ENCODE measurements around the gene KLHL4. TPM values are rescaled to one million over a fixed set of nuclear protein-coding genes. Genes with fewer than 3 reads are reported as not detected.
"Not testable (repeated sequence)": the region's sequence is repeated elsewhere in the genome, so short reads cannot be mapped to it uniquely, and the experiment has no call there.

Gene KLHL4
- total RNA-seq, 1 donor from 2014 or later: 5.2 TPM

GRCh38 chrX:87636533-87636932 is 118.9 kb downstream of the KLHL4 start:
- no peaks in the 10 kb centered on the region for H3K27me3 ChIP-seq (ENCODE audit: control insufficient read depth in 3 of 3, insufficient read depth in 3 of 3, low read length in 3 of 3)
- H3K9ac ChIP-seq (ENCODE audit: low read depth in 1 of 3, low read length in 3 of 3): no peak overlapping the region
- H3K36me3 ChIP-seq (ENCODE audit: control insufficient read depth in 3 of 3, insufficient read depth in 3 of 3, low read length in 3 of 3): no peaks in the 10 kb centered on the region

GRCh38 chrX:87641439-87641838 is 123.8 kb downstream of the KLHL4 start:
- H3K27ac ChIP-seq (ENCODE audit: low read depth, low read length); H3K36me3 ChIP-seq (ENCODE audit: control insufficient read depth in 3 of 3, insufficient read depth in 3 of 3, low read length in 3 of 3); H3K9ac ChIP-seq (ENCODE audit: low read depth in 1 of 3, low read length in 3 of 3); H3K9me3 ChIP-seq (ENCODE audit: control insufficient read depth in 3 of 3, low read length in 3 of 3); H3K4me1 ChIP-seq (ENCODE audit: control insufficient read depth in 3 of 3, insufficient read depth in 3 of 3, low read length in 3 of 3); H3K27me3 ChIP-seq (ENCODE audit: control insufficient read depth in 3 of 3, insufficient read depth in 3 of 3, low read length in 3 of 3); H3K4me3 ChIP-seq (ENCODE audit: low read length in 3 of 3): not testable (repeated sequence)

More at GRCh38 chrX:87636533-87636932, 118.9 kb downstream of the KLHL4 start:
- Histone ChIP-seq H3K4me1 (ENCODE audit: control insufficient read depth in 3 of 3, insufficient read depth in 3 of 3, low read length in 3 of 3) (no peaks in the 10 kb centered on the region), H3K4me3 (ENCODE audit: low read length in 3 of 3) (no peak overlapping the region), H3K9me3 (ENCODE audit: control insufficient read depth in 3 of 3, low read length in 3 of 3) (no peaks in the 10 kb centered on the region), H3K27ac (ENCODE audit: low read depth, low read length) (no peak overlapping the region)

- peaks cover 0 to 3% (median 0%) of the 10 kb centered on the region in 3 donors for H3K9me3 ChIP-seq (ENCODE audit: control insufficient read depth in 3 of 3, low read length in 3 of 3)
- H3K4me1 ChIP-seq (ENCODE audit: control insufficient read depth in 3 of 3, insufficient read depth in 3 of 3, low read length in 3 of 3): no peaks in the 10 kb centered on the region
These were observed 144.2 kb downstream of the KLHL4 start for GRCh38 chrX:87661761-87662160.

GRCh38 chrX:87663421-87663820 is 145.8 kb downstream of the KLHL4 start:
- Histone ChIP-seq H3K9me3 (ENCODE audit: control insufficient read depth in 3 of 3, low read length in 3 of 3) (no peaks in the 10 kb centered on the region), H3K27ac (ENCODE audit: low read depth, low read length) (no peak overlapping the region), H3K4me3 (ENCODE audit: low read length in 3 of 3) (no peak overlapping the region), H3K27me3 (ENCODE audit: control insufficient read depth in 3 of 3, insufficient read depth in 3 of 3, low read length in 3 of 3) (no peaks in the 10 kb centered on the region), H3K9ac (ENCODE audit: low read depth in 1 of 3, low read length in 3 of 3) (no peak overlapping the region), H3K4me1 (ENCODE audit: control insufficient read depth in 3 of 3, insufficient read depth in 3 of 3, low read length in 3 of 3) (no peaks in the 10 kb centered on the region), H3K36me3 (ENCODE audit: control insufficient read depth in 3 of 3, insufficient read depth in 3 of 3, low read length in 3 of 3) (no peaks in the 10 kb centered on the region)

More at GRCh38 chrX:87661761-87662160, 144.2 kb downstream of the KLHL4 start:
- no peaks in the 10 kb centered on the region for H3K36me3 ChIP-seq (ENCODE audit: control insufficient read depth in 3 of 3, insufficient read depth in 3 of 3, low read length in 3 of 3)
- H3K9ac ChIP-seq (ENCODE audit: low read depth in 1 of 3, low read length in 3 of 3): no peak overlapping the region
- no peaks in the 10 kb centered on the region for H3K27me3 ChIP-seq (ENCODE audit: control insufficient read depth in 3 of 3, insufficient read depth in 3 of 3, low read length in 3 of 3)
- no peak overlapping the region for H3K27ac ChIP-seq (ENCODE audit: low read depth, low read length)
- no peak overlapping the region for H3K4me3 ChIP-seq (ENCODE audit: low read length in 3 of 3)

GRCh38 chrX:87664381-87664780 is 146.8 kb downstream of the KLHL4 start:
- H3K36me3 ChIP-seq (ENCODE audit: control insufficient read depth in 3 of 3, insufficient read depth in 3 of 3, low read length in 3 of 3): no peaks in the 10 kb centered on the region
- H3K27me3 ChIP-seq (ENCODE audit: control insufficient read depth in 3 of 3, insufficient read depth in 3 of 3, low read length in 3 of 3): no peaks in the 10 kb centered on the region
- H3K9ac ChIP-seq (ENCODE audit: low read depth in 1 of 3, low read length in 3 of 3): no peak overlapping the region
- H3K27ac ChIP-seq (ENCODE audit: low read depth, low read length): no peak overlapping the region
- H3K4me1 ChIP-seq (ENCODE audit: control insufficient read depth in 3 of 3, insufficient read depth in 3 of 3, low read length in 3 of 3): no peaks in the 10 kb centered on the region
- H3K4me3 ChIP-seq (ENCODE audit: low read length in 3 of 3): no peak overlapping the region
- no peaks in the 10 kb centered on the region for H3K9me3 ChIP-seq (ENCODE audit: control insufficient read depth in 3 of 3, low read length in 3 of 3)

GRCh38 chrX:87679849-87680248 is 162.2 kb downstream of the KLHL4 start:
- H3K9ac ChIP-seq (ENCODE audit: low read depth in 1 of 3, low read length in 3 of 3): no peak overlapping the region
- no peaks in the 10 kb centered on the region for H3K27me3 ChIP-seq (ENCODE audit: control insufficient read depth in 3 of 3, insufficient read depth in 3 of 3, low read length in 3 of 3)
- no peaks in the 10 kb centered on the region for H3K36me3 ChIP-seq (ENCODE audit: control insufficient read depth in 3 of 3, insufficient read depth in 3 of 3, low read length in 3 of 3)
- no peaks in the 10 kb centered on the region for H3K9me3 ChIP-seq (ENCODE audit: control insufficient read depth in 3 of 3, low read length in 3 of 3)
- H3K4me1 ChIP-seq (ENCODE audit: control insufficient read depth in 3 of 3, insufficient read depth in 3 of 3, low read length in 3 of 3): no peaks in the 10 kb centered on the region
- no peak overlapping the region for H3K4me3 ChIP-seq (ENCODE audit: low read length in 3 of 3)
- no peak overlapping the region for H3K27ac ChIP-seq (ENCODE audit: low read depth, low read length)

- Histone ChIP-seq H3K27ac (ENCODE audit: low read depth, low read length) (no peak overlapping the region), H3K9me3 (ENCODE audit: control insufficient read depth in 3 of 3, low read length in 3 of 3) (no peaks in the 10 kb centered on the region), H3K4me3 (ENCODE audit: low read length in 3 of 3) (no peak overlapping the region), H3K36me3 (ENCODE audit: control insufficient read depth in 3 of 3, insufficient read depth in 3 of 3, low read length in 3 of 3) (no peaks in the 10 kb centered on the region), H3K9ac (ENCODE audit: low read depth in 1 of 3, low read length in 3 of 3) (no peak overlapping the region), H3K4me1 (ENCODE audit: control insufficient read depth in 3 of 3, insufficient read depth in 3 of 3, low read length in 3 of 3) (no peaks in the 10 kb centered on the region), H3K27me3 (ENCODE audit: control insufficient read depth in 3 of 3, insufficient read depth in 3 of 3, low read length in 3 of 3) (no peaks in the 10 kb centered on the region)
These were observed 170.1 kb downstream of the KLHL4 start for GRCh38 chrX:87687703-87688102.

GRCh38 chrX:87688113-87688748 is 170.6 kb downstream of the KLHL4 start:
- not testable (repeated sequence) for H3K36me3 ChIP-seq (ENCODE audit: control insufficient read depth in 3 of 3, insufficient read depth in 3 of 3, low read length in 3 of 3); H3K27ac ChIP-seq (ENCODE audit: low read depth, low read length); H3K4me3 ChIP-seq (ENCODE audit: low read length in 3 of 3); H3K4me1 ChIP-seq (ENCODE audit: control insufficient read depth in 3 of 3, insufficient read depth in 3 of 3, low read length in 3 of 3); H3K9ac ChIP-seq (ENCODE audit: low read depth in 1 of 3, low read length in 3 of 3); H3K9me3 ChIP-seq (ENCODE audit: control insufficient read depth in 3 of 3, low read length in 3 of 3); H3K27me3 ChIP-seq (ENCODE audit: control insufficient read depth in 3 of 3, insufficient read depth in 3 of 3, low read length in 3 of 3)

GRCh38 chrX:87689218-87689617 is 171.6 kb downstream of the KLHL4 start:
- not testable (repeated sequence) for H3K27me3 ChIP-seq (ENCODE audit: control insufficient read depth in 3 of 3, insufficient read depth in 3 of 3, low read length in 3 of 3); H3K4me1 ChIP-seq (ENCODE audit: control insufficient read depth in 3 of 3, insufficient read depth in 3 of 3, low read length in 3 of 3); H3K4me3 ChIP-seq (ENCODE audit: low read length in 3 of 3); H3K9me3 ChIP-seq (ENCODE audit: control insufficient read depth in 3 of 3, low read length in 3 of 3); H3K36me3 ChIP-seq (ENCODE audit: control insufficient read depth in 3 of 3, insufficient read depth in 3 of 3, low read length in 3 of 3); H3K27ac ChIP-seq (ENCODE audit: low read depth, low read length); H3K9ac ChIP-seq (ENCODE audit: low read depth in 1 of 3, low read length in 3 of 3)

- Histone ChIP-seq H3K27ac (ENCODE audit: low read depth, low read length) (no peak overlapping the region), H3K9ac (ENCODE audit: low read depth in 1 of 3, low read length in 3 of 3) (no peak overlapping the region), H3K4me3 (ENCODE audit: low read length in 3 of 3) (no peak overlapping the region), H3K27me3 (ENCODE audit: control insufficient read depth in 3 of 3, insufficient read depth in 3 of 3, low read length in 3 of 3) (no peaks in the 10 kb centered on the region), H3K9me3 (ENCODE audit: control insufficient read depth in 3 of 3, low read length in 3 of 3) (no peaks in the 10 kb centered on the region), H3K36me3 (ENCODE audit: control insufficient read depth in 3 of 3, insufficient read depth in 3 of 3, low read length in 3 of 3) (no peaks in the 10 kb centered on the region), H3K4me1 (ENCODE audit: control insufficient read depth in 3 of 3, insufficient read depth in 3 of 3, low read length in 3 of 3) (no peaks in the 10 kb centered on the region)
These were observed 175.6 kb downstream of the KLHL4 start for GRCh38 chrX:87693204-87693603.

Measured in skeletal muscle tissue (tissue), 4 donors.